Neuronal stem cell (in vitro differentiated cells): Measurements from ENCODE around the gene TTL. TPM values are rescaled to one million over a fixed set of nuclear protein-coding genes. Genes with fewer than 3 reads are reported as not detected.
A peak's percentile ranks its signal among the peaks of the same experiment; 100 is the strongest.
"Not testable (repeated sequence)": the region's sequence is repeated elsewhere in the genome, so short reads cannot be mapped to it uniquely, and the experiment has no call there.

ENCODE experiments used
- DNase-seq: peaks from one replicate; pipeline ENCODE4 v3.0.0-alpha.2; 2013; ENCODE audit warnings: low spot score
- H2AFZ ChIP-seq: one replicate; pipeline ENCODE4 v1.6.1; 2013; ENCODE audit warnings: mild to moderate bottlenecking, low read length, inconsistent platforms
- H2AK5ac ChIP-seq: 2 replicates; pipeline ENCODE4 v1.6.1; 2013; ENCODE audit warnings: low read depth, mild to moderate bottlenecking, inconsistent platforms, low read length, moderate library complexity, mixed read lengths
- H2BK120ac ChIP-seq: 2 replicates; pipeline ENCODE4 v1.6.1; 2013; ENCODE audit warnings: low read depth, mild to moderate bottlenecking, inconsistent platforms, low read length, moderate library complexity, mixed read lengths
- H2BK12ac ChIP-seq: one replicate; pipeline ENCODE4 v1.6.1; 2013; ENCODE audit warnings: low read length, inconsistent platforms
- H2BK15ac ChIP-seq: 2 replicates; pipeline ENCODE4 v1.6.1; 2013; ENCODE audit warnings: mild to moderate bottlenecking, low read length, inconsistent platforms, mixed read lengths
- H2BK5ac ChIP-seq: one replicate; pipeline ENCODE4 v1.6.1; 2013; ENCODE audit warnings: inconsistent platforms, mild to moderate bottlenecking, low read length, moderate library complexity
- H3K14ac ChIP-seq: one replicate; pipeline ENCODE4 v1.6.1; 2013; ENCODE audit warnings: low read length, inconsistent platforms
- H3K18ac ChIP-seq: 2 replicates; pipeline ENCODE4 v1.6.1; 2013; ENCODE audit warnings: low read length, inconsistent platforms
- H3K23ac ChIP-seq: 2 replicates; pipeline ENCODE4 v1.6.1; 2013; ENCODE audit warnings: low read depth, mild to moderate bottlenecking, mixed read lengths, low read length, inconsistent platforms; ENCODE audit not compliant: poor library complexity
- H3K27ac ChIP-seq: replicated peaks from 3 replicates; pipeline ENCODE4 v1.5.1; 2013; ENCODE audit warnings: low read length, inconsistent platforms
- H3K27me3 ChIP-seq, 3 experiments: 2 replicates each; pipeline ENCODE4 v1.6.1; 2013; ENCODE audit warnings: low read length in 3 of 3, mild to moderate bottlenecking in 2 of 3, inconsistent platforms in 1 of 3, low read depth in 1 of 3, mixed read lengths in 1 of 3, moderate library complexity in 1 of 3; ENCODE audit not compliant: control insufficient read depth in 3 of 3, insufficient read depth in 3 of 3
- H3K36me3 ChIP-seq, 2 donors: replicated peaks in 1 of 2; 2 replicates each; pipeline ENCODE4 v1.6.1; 2013; ENCODE audit warnings: low read length in 2 of 2; ENCODE audit not compliant: control insufficient read depth in 2 of 2, insufficient read depth in 2 of 2
- H3K4ac ChIP-seq: 2 replicates; pipeline ENCODE4 v1.6.1; 2013; ENCODE audit warnings: inconsistent platforms, mild to moderate bottlenecking, low read length, moderate library complexity
- H3K4me1 ChIP-seq, 2 donors: 1 replicate in 1 of 2; 2 replicates in 1 of 2; pipeline ENCODE4 v1.6.1; 2013; ENCODE audit warnings: low read length in 2 of 2, low read depth in 1 of 2; ENCODE audit not compliant: control insufficient read depth in 2 of 2, insufficient read depth in 1 of 2
- H3K4me2 ChIP-seq: one replicate; pipeline ENCODE4 v1.6.1; 2013; ENCODE audit warnings: mild to moderate bottlenecking, low read length, inconsistent platforms; ENCODE audit not compliant: insufficient read depth, poor library complexity, severe bottlenecking
- H3K4me3 ChIP-seq, 2 donors: 2 replicates each; pipeline ENCODE4 v1.5.1; 2013; ENCODE audit warnings: low read length in 2 of 2, mild to moderate bottlenecking in 2 of 2, inconsistent platforms in 1 of 2, moderate library complexity in 1 of 2
- H3K79me1 ChIP-seq: one replicate; pipeline ENCODE4 v1.6.1; 2013; ENCODE audit warnings: low read depth, mild to moderate bottlenecking, inconsistent platforms, low read length, moderate library complexity
- H3K9ac ChIP-seq: one replicate; pipeline ENCODE4 v1.6.1; 2013; ENCODE audit warnings: mild to moderate bottlenecking, low read depth, low read length, inconsistent platforms; ENCODE audit not compliant: poor library complexity
- H3K9me3 ChIP-seq, 2 donors: replicated peaks in 1 of 2; 2 replicates each; pipeline versions ENCODE3 to v1.6.1; 2013; ENCODE audit warnings: low read length in 2 of 2, mild to moderate bottlenecking in 2 of 2, inconsistent platforms in 1 of 2, low read depth in 1 of 2, mixed read lengths in 1 of 2, moderate library complexity in 1 of 2; ENCODE audit not compliant: control insufficient read depth in 2 of 2, insufficient read depth in 1 of 2
- H4K8ac ChIP-seq: one replicate; pipeline ENCODE4 v1.6.1; 2013; ENCODE audit warnings: low read depth, mild to moderate bottlenecking, inconsistent platforms, low read length, moderate library complexity
- H4K91ac ChIP-seq: one replicate; pipeline ENCODE4 v1.6.1; 2013; ENCODE audit warnings: low read length, low read depth, mild to moderate bottlenecking, inconsistent platforms; ENCODE audit not compliant: poor library complexity
- WGBS, 2 donors: extraction: QIAGEN DNeasy Blood & Tissue Kit; methylation state at CpG; one replicate each; pipeline ENCODE4 v1.1.7; 2013; ENCODE audit warnings: missing lambda C conversion rate in 2 of 2, mixed read lengths in 1 of 2; ENCODE audit not compliant: insufficient read length in 2 of 2, insufficient replicate concordance in 1 of 2; ENCODE audit errors: extremely low coverage in 2 of 2; 5-methylcytosine and 5-hydroxymethylcytosine counted together
- polyA plus RNA-seq, 2 experiments: library from polyadenylated mRNA; stranded (reverse); fragments of 200-250 nt; gene quantifications; one replicate each; pipeline ENCODE4 v1.2.3, GENCODE V29; 2013

Gene TTL
- polyA plus RNA-seq (2013, experiment 1 of 2) = 34.9 TPM
- 37.1 TPM for polyA plus RNA-seq (2013, experiment 2 of 2)

- no CpG with 5 or more reads among the region's 82 CpGs for WGBS, 2 donors
- DNase-seq = peak; percentile 74
- H3K27me3 ChIP-seq = no peaks in the 10 kb centered on the region
Observed at GRCh38 chr2:112481528-112482233, at the start of gene TTL. Gene TTL (plus strand): TSS chr2:112482156. CDS start chr2:112482345, 189 bp downstream.

GRCh38 chr2:112432390-112432734 lies 49.6 kb upstream of the TTL start:
- WGBS, 2 donors = no CpG with 5 or more reads among the region's 22 CpGs
- not testable (repeated sequence) for H2AK5ac ChIP-seq, H4K91ac ChIP-seq, H3K4me1 ChIP-seq, H3K79me1 ChIP-seq, H3K9me3 ChIP-seq, DNase-seq, H3K9ac ChIP-seq, H2BK15ac ChIP-seq, H3K14ac ChIP-seq, H3K4ac ChIP-seq, H3K4me3 ChIP-seq, H3K36me3 ChIP-seq, H2BK120ac ChIP-seq, H4K8ac ChIP-seq, H2BK12ac ChIP-seq, H3K27ac ChIP-seq, H2BK5ac ChIP-seq, H3K23ac ChIP-seq, H3K18ac ChIP-seq, H3K27me3 ChIP-seq, H2AFZ ChIP-seq
- peak overlapping the region; percentile 18 for H3K4me2 ChIP-seq

More at GRCh38 chr2:112481528-112482233, at the start of gene TTL:
- peak within 1 kb of the TSS; percentile 97 for H3K18ac ChIP-seq
- H4K8ac ChIP-seq = peak within 1 kb of the TSS; percentile 67
- peak within 1 kb of the TSS; percentile 93 for H3K9ac ChIP-seq
- no peak within 1 kb of the TSS for H4K91ac ChIP-seq
- peaks cover 0 to 15% of the 10 kb centered on the region in 2 donors for H3K9me3 ChIP-seq
- H2AFZ ChIP-seq = peak within 1 kb of the TSS; percentile 97
- peaks cover 4 to 7% of the 10 kb centered on the region in 2 donors for H3K4me1 ChIP-seq
- H2BK120ac ChIP-seq = no peak within 1 kb of the TSS
- no peak within 1 kb of the TSS for H3K14ac ChIP-seq
- peaks cover 4 to 28% of the 10 kb centered on the region in 2 donors for H3K36me3 ChIP-seq
- no peak within 1 kb of the TSS for H2BK15ac ChIP-seq
- H3K4me3 ChIP-seq = peak within 1 kb of the TSS; percentile 95 to 98
- H3K27ac ChIP-seq = peak within 1 kb of the TSS; percentile 73
- H2AK5ac ChIP-seq = no peak within 1 kb of the TSS
- H2BK5ac ChIP-seq = peak within 1 kb of the TSS; percentile 89
- no peak within 1 kb of the TSS for H2BK12ac ChIP-seq
- peak within 1 kb of the TSS; percentile 71 for H3K23ac ChIP-seq
- H3K4ac ChIP-seq = no peak within 1 kb of the TSS
- no peaks in the 10 kb centered on the region for H3K79me1 ChIP-seq
- peak within 1 kb of the TSS; percentile 88 for H3K4me2 ChIP-seq

- H3K27ac ChIP-seq, DNase-seq, H4K8ac ChIP-seq: not testable (repeated sequence)
Observed at GRCh38 chr2:112432735-112433479, 49.0 kb upstream of the TTL start.

GRCh38 chr2:112433480-112433879 lies 48.5 kb upstream of the TTL start, which contains the start of gene RGPD8:
Gene RGPD8 (minus strand): TSS chr2:112433645. CDS start chr2:112433453, 192 bp downstream.
- H3K9ac ChIP-seq, H3K23ac ChIP-seq, H3K4me1 ChIP-seq, H2BK5ac ChIP-seq, H4K8ac ChIP-seq, H3K4ac ChIP-seq, H3K36me3 ChIP-seq, H2BK15ac ChIP-seq, H2BK12ac ChIP-seq, H3K18ac ChIP-seq, H2AK5ac ChIP-seq, H4K91ac ChIP-seq, H2BK120ac ChIP-seq, H3K9me3 ChIP-seq, H3K79me1 ChIP-seq, H3K14ac ChIP-seq, H3K27ac ChIP-seq, H3K27me3 ChIP-seq: not testable (repeated sequence)
- H3K4me3 ChIP-seq = peak within 1 kb of the TSS in 1 of 2 donors; percentile 68
- peak within 1 kb of the TSS; percentile 40 for H2AFZ ChIP-seq
- DNase-seq = peak; percentile 74
- WGBS, 2 donors = no CpG with 5 or more reads among the region's 26 CpGs
- peak within 1 kb of the TSS; percentile 40 for H3K4me2 ChIP-seq

More at GRCh38 chr2:112432735-112433479, 49.0 kb upstream of the TTL start:
- H3K79me1 ChIP-seq, H3K27me3 ChIP-seq, H3K23ac ChIP-seq, H2BK12ac ChIP-seq, H3K9ac ChIP-seq, H3K18ac ChIP-seq, H3K14ac ChIP-seq, H3K36me3 ChIP-seq, H3K9me3 ChIP-seq, H2BK15ac ChIP-seq, H3K4me1 ChIP-seq, H2AK5ac ChIP-seq, H2BK120ac ChIP-seq, H2BK5ac ChIP-seq, H4K91ac ChIP-seq, H3K4ac ChIP-seq: not testable (repeated sequence)
- Histone ChIP-seq H3K4me2 (peak overlapping the region; percentile 40), H3K4me3 (peak overlapping the region in 1 of 2 donors; percentile 68), H2AFZ (peak overlapping the region; percentile 40)
- WGBS, 2 donors = no CpG with 5 or more reads among the region's 98 CpGs
